ENCODE data around the gene GATAD2A. TPM values are rescaled to one million over a fixed set of nuclear protein-coding genes. Genes with fewer than 3 reads are reported as not detected.

The GATAD2A gene
- total and polyA plus RNA-seq, 2 of the 8 experiments (the other 6 are each of a cell fraction or from before 2014, with no cell fraction given), result 38.4 to 205 TPM

DNA sequence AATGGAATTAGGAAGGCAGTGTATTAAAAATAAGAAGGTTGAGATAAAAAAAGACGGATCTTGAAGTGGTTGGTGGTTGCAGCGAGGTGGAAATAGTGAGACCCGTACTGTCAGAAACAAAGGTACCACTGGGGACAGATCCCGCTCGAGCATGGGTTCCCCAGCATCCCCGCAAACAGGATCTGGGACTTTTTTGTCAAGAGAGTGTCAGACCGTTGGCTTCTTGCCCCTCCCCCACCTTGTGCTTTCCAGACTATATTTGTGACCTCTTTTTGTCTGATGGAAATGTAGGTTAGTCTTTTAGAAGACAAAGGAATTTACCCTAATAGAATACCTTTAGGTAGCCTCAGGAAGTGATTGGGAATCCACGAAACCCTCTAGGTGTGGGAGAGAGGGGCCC lies 4.2 kb downstream of the GATAD2A start (continued):
- TF ChIP-seq, protein P1, sequence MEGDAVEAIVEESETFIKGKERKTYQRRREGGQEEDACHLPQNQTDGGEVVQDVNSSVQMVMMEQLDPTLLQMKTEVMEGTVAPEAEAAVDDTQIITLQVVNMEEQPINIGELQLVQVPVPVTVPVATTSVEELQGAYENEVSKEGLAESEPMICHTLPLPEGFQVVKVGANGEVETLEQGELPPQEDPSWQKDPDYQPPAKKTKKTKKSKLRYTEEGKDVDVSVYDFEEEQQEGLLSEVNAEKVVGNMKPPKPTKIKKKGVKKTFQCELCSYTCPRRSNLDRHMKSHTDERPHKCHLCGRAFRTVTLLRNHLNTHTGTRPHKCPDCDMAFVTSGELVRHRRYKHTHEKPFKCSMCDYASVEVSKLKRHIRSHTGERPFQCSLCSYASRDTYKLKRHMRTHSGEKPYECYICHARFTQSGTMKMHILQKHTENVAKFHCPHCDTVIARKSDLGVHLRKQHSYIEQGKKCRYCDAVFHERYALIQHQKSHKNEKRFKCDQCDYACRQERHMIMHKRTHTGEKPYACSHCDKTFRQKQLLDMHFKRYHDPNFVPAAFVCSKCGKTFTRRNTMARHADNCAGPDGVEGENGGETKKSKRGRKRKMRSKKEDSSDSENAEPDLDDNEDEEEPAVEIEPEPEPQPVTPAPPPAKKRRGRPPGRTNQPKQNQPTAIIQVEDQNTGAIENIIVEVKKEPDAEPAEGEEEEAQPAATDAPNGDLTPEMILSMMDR (IDR thresholded peaks at IDR 0.05; ENCODE audit: control extremely low read depth in 1 of 3, insufficient read depth in 1 of 3, low read depth in 1 of 3, low read length in 3 of 3), result no peak
- TF ChIP-seq BCL11A (IDR thresholded peaks at IDR 0.05; ENCODE audit: low read depth in 2 of 2, low read length in 2 of 2) (no peak), POU5F1 (IDR thresholded peaks at IDR 0.05; ENCODE audit: low read depth, low read length) (no peak), SP1 (IDR thresholded peaks at IDR 0.05; ENCODE audit: low read depth, low read length) (no peak), CHD1 (IDR thresholded peaks at IDR 0.05; ENCODE audit: low read depth, low read length) (no peak)

Measured in H1 (cell line).